GM20431 (cell line): ENCODE measurements around the gene SCEL.

Experiments
- in situ Hi-C: fragments of 300-500 bp; cut with MseI, MboI; formaldehyde crosslinking; loops from one replicate; pipeline ENCODE4 v1.15.0; 2020; ENCODE audit warnings: low sequenced_read_pairs; ENCODE audit not compliant: unreplicated experiment

Gene SCEL

DNA sequence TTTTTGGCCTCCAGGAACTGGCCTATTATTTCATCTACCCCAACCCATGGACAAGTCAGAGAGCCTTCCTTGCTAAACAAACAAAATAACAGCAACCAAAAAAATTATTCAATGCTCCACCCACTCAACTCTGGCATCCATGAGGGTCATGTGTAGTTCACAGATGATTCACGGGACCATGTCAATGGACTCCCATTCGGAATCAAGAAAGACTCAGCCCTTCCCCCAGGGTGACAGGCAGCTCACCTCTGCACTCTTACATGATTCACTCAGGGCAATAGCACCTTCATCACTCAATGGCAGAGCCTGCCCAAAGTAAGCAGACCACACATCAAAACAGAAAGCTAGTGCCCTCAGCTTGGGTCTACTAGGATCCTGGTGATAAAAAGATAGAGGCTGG, 14.3 kb upstream of the SCEL start:
- in situ Hi-C loops, result no loop called here

DNA sequence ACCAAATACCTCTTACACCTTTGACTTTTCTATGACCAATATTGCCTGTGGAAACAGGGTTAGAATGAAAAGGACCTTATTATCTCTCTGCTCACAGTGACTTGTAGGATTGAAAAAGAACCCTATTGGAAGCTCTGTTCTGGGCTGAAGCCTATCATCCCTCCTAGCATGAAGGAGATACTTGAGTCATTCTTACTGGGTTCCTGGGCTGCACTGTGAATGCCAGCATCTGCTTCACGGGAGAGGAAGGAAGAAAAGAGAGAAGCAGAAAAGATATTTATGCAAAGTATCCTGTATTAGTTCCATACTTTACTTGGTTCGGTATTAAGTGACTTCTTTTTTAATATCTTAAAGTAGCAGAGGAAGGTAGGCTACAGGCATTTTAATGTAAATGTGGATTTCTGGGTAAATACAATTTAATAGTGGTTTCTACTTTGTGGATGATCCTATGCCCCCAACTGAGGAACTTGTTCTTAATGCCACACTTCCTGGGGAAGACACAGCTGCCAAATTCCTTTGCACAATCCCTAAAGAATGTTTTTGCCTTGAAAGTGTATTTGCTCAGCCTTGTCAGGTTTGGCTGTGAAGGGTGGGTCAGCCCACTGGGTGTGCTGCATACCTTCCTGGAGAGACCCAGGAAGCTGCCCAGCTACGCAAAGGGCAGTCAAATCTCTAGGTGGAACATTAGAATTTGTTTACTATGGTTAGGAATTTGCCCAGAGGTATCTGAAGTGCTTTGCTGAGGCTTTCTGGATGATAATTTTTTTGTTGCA, 13.7 kb upstream of the SCEL start:
- in situ Hi-C loops, result no loop called here

DNA sequence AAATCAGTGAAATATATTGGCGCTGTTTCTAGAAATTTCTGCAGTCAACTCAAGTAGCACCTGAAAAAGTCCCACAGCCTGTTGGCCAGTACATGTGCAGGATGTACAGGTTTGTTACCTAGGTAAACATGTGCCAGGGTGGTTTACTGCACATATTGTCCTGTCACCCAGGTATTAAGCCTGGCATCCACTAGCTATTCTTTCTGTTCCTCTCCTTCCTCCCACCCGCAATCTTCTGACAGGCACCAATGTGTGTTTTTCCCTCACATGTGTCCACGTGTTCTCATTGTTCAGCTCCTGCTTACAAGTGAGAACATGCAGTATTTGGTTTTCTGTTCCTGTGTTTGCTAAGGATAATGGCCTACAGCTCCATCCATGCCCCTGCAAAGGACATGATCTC, 13.1 kb upstream of the SCEL start:
- in situ Hi-C loops, result no loop called here

DNA sequence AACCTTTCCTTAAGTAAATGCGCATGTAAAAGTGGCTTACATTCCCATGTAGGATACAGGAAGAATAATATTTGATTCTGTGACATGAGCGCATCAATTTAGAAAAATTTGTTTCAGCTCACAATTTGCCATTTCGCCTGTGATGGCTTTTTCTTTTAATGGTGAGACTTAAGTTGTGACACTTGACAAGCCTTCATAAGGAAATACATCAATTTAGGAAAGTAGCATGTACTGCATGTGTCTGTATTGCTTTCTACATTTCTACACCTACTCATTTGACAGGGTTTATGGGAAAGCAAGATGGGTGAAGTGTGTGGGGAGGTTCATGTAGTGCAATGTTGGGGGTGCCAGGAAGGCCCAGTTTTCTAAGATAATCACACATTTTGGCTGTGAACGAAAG, 12.1 kb upstream of the SCEL start:
- in situ Hi-C loops, result no loop called here

DNA sequence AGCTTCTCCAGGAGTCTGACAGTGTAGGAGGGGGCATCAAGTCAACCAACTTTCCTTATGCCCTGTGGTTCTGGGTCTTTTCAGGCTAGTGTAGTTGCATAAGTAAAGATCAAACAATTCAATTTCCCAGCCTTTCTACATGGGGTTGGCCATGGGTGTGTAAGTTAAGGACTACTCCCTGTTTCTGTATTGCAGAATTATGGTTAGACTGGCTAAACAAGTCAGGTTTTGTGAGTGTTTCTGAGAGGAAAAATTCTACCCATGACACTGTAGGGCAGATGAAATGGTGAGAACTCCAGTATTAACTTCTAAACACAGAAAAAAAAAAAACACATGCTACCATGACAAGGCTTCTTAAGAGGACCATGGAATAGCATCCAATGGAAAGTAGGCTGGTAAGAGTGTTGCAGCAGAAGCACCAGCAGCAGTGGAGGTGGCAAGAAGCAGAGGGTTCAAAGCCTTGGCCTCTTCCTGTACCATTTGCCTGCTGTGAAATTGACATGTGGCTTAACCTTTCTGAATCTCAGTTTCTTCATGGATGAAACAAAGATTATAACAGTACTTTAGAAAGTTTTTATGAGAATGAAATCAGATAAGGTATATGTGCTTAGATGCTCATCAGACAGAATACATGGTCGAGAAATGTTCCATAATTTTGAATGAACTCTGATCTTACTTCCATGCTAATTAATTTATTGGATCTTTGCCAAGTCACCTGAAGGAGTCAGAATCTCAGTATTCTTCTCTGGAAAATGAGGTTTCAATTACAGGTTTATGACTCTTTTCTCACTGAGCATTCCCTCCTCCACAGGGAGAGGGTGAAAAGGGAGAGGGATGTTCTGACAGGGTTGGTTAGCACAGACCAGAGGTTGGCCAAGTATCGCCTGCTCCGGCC, 11.4 kb upstream of the SCEL start:
- in situ Hi-C loops, result no loop called here

DNA sequence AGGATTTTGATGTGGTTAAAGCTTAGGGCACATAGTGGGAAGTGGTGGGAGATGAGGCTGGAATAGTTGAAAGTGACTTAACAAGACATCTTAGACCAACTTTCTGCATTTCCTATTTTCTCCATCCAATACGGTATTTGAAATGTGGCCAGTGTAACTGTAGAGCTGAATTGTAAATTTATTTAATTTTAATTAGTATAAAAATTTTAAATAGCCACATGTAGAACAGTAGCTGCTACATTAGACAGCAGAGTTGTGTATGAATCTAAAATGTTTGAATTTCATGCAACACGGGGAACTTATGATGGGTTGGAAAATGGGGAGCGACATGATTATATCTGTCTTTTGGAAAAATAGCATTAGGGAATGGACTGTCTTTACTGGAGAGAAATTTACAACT, 7.1 kb upstream of the SCEL start:
- in situ Hi-C loops, result no loop called here

DNA sequence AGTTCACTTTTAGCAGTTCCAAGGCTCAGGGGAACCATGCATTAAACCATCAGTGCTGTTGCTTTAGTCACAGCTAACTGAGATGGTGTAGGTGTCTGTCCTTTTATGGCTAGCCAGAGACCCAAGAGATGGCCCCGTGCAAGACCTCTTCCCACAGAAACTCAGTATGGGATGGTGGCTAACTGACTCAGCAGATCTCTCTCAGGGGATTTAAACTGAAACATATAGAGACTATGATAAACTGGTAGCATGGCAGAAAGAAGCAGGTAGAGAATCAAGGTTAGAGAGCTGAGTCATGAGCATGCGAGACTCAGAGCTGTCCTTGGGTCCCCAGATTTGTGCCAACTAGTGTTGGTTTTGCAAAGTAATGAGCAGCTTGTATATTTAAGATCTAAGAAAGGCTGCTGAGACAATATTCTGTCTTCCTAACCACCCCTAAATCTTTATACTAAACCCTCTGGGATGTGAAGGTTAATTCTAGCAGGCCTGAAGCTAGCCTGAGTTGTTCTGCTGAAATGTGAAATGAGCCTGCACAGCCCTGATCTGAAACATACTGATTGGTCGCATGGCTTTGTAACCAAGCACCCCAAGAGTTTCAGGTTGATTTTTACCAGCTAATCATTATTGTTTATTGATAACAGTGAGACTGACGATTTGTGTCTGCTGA, 6.5 kb upstream of the SCEL start:
- in situ Hi-C loops, result no loop called here

DNA sequence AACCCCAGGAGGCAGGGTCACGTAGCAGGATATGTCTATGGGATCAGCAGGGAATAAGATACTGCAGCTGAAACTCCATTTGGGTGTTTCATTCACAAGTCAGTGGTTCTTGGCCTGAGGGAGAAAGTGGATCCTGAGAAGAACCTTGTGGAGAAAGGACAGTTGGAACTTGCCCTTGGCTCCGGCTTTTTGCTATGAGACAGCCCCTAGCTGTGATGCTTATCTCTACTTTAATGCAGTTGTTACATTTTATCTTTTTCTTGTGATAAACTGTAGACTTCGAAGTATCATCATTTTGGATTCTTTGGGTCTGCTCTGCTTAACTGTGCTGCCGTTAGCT, 6.0 kb upstream of the SCEL start:
- in situ Hi-C loops, result no loop called here

DNA sequence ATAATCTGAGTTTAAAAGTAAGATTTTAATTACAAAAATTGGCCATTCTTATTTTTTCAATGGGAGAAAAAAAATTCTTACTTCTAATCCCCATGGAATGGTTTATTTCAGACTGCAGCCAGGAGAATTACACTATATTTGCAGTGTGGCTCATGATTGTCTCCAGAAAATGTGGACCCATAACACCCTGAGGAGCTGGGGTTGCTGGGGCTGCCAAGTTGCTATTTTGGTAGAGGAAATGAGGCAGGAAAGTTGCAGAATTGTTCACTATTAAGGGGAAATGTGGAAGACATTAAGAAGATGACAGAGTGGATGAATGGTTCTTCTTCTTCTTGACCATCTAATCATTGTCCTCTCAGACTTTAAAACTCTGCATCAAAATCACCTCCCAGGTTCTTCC, 4.6 kb upstream of the SCEL start:
- in situ Hi-C loops, result no loop called here

DNA sequence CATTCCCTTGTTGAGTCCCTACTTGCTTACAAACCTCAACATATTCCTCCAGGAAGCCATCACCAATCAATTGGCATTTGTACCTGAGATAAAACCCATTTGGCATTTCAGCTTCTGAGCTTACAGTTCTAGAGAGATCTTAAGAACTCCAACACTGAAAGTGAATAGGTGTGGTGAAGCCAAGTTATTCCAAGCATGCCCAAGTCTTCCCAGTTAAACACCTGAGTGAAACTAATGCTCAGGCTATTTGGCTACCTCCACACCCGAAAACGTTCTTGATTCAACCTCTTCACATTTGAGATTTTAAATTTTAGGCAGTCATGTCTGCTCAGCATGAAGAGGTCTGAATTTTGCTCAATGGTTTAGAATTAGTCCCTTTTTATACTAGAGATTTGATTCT, 2.5 kb upstream of the SCEL start:
- in situ Hi-C loops, result no loop called here

DNA sequence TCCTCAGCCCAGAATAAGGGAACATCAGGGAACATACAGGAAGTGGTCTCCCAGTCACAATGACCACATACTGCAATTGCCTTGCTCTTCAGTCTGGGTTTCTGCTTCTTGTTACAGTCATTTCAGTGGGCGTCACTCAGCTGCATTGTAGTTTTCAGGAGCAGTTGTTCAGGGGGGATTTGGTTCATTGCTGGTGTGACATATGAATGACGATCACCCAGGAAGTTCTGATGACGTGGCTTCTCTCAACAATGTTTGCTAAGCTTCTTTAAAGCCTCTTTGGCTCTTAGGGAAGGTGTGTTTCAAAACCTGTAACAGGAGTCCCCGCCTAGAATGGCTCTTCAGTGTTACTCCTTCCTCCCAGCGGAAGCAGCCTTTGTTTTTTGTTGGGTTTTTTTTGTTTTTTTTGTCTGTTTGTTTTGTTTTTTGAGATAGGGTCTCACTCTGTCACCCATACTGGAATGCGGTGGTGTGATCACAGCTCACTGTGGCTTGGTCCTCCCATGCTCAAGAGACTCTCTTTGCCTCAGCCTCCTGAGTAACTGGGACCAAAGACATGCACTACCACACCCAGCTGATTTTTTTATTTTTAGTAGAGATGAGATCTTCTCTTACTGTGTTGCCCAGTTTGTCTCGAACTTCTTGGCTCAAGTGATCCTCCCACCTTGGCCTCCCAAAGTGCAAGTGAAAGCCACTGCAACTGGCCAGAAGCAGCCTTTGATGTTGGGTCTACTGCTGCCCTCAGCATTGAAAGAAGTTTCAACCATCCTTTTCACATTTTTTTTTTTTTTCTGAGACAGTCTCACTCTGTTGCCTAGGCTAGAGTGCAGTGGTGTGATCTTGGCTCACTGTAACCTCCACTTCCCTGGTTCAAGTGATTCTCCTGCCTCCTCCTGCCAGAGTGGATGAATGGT, 1.4 kb upstream of the SCEL start:
- in situ Hi-C loops, result no loop called here

DNA sequence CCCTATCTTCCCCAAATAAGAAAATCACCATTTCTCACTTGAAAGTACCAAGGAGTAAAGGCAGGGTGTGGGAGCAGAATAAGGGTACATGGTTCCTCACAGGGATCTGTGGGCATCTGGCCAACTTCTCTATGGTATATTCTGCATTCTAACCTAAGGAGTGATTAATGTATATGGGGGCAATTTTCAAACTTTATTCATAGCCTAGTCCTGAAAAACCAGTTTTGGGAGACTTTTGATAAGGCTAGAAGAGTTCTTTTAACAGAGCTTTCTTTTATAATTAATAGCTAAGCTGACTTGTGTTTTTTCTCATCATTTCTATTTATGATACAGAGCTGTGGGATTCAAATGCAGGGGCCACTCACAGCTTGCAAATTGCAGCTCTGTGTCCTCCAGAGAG, 852 bp downstream of the SCEL start:
- in situ Hi-C loops, result no loop called here

DNA sequence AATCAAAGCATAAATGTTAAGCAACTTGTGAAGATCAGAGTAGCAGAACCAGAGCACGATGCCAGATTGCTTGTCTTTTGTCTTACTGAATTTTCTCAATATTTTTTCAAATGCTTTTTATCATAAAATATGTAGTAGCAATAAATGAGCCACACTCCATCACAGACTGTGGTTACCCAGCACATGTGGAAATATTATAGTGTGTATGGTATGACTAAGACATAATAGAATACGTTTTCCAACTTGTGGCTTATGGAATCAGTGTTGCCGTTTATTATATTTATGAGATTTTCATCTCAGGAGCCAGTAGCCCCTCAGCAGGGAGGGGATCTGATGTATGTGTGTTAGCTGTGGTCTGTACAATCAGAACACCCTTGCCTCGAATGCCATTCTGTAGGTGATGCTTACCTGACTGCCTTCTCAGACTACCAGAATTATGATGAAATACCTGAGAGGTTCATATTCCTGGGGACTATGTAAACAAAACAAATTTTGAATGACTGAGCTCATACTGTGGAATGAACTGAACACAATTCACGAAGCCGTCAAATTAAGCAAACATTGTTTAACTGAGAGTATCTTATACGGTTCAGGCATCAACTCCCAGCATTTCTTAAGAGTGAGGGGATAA, 1.9 kb downstream of the SCEL start:
- in situ Hi-C loops, result no loop called here

DNA sequence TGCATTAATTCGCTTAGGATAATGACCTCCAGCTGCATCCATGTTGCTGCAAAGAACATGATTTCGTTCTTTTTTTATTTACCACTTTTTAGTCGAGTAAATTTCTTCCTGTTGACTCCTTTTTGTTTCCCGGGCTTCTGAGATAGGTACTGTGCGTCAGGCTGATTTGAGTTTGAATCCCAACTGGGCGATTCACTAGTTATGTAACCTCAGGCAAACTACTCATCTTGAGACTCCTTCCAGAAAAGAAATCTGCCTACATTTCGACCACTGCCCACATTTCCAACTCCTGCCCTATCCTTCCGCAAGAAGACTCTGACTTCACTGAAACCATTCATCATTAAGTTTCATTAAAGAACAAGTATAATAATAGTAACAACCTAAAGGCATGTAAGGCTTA, 8.2 kb downstream of the SCEL start:
- in situ Hi-C loops, result no loop called here

DNA sequence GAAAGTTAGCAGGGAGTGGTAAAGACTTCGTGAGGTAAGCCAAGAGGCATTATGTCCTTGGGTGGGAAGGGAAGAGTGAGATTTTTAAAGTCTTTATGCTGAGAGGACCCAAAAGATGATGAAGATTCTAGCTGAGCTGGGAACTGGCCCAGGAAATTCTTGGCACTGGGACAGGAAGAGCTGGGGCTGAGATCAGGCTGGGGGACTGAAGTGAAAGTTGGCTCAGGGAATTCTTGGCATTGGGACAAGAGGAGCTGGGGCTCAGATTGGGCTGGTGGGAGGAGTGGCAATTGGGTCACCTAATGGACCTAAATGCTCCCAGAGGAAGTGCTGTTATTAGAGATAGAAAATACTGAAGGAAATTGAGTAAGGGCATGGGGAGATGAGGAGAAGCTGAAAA, 8.8 kb downstream of the SCEL start:
- in situ Hi-C loops, result no loop called here

DNA sequence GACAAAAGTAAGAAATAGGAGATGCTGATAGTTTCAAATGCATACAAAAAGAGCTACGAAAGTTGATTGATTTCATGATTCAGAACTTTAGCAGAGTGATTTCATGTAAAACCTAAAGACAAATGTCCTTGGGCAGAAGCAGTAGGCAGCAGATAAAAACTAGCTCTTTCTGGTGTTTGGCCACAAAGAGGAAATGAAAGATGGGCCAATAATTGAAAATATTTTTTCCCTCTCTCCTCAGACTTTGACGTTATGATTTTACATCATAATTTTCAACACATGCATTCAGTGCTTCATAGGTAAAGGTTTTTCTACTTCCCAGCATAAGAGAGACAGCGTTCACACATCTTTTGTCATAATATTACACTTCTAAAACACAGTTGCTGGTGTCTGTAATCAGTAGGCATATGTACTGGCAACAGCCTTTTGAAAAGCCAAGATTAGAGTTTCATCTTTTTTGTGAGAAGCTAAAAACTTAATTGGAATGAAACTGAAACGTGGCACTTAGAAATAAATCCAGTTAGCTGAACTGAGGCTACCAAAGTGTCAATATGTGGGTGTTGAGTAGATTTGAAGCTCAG, 9.3 kb downstream of the SCEL start:
- in situ Hi-C loops, result no loop called here

DNA sequence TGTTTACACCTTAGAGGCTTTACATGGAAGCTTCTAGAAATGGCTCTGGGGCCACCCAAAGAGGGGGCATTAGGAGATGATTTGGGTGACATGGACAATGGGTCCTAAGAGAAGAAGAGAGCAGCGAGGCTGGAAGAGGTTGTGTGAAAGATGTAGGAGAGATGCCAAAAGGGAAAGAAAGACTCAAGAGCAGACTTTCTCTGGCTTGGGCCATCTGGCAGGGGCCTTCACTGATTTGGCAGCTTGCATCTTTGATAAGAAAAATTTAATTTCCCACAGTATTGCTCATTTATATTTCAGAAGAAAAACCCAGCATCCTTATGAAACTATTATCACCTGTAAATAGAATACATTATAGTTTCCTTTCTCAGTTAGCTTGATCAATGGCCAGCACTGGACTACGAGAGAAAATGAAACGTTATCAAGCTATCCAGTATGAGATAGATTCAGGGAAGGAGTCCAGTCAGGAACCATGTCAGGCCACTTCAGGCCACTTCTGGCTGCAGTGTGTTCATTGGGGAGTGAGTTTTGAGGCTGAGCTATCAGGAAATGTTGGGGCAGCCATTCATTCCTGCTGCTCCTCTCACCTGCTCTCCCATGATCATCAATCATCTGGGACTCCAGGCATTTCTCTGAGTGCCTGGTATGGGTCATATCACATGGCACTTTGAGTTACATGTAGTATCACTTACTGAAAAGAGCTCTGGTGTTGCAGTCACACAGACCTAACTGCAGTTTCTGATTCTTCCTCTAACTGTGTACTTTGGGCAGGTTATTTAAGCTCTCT, 10.3 kb downstream of the SCEL start:
- in situ Hi-C loops, result no loop called here

DNA sequence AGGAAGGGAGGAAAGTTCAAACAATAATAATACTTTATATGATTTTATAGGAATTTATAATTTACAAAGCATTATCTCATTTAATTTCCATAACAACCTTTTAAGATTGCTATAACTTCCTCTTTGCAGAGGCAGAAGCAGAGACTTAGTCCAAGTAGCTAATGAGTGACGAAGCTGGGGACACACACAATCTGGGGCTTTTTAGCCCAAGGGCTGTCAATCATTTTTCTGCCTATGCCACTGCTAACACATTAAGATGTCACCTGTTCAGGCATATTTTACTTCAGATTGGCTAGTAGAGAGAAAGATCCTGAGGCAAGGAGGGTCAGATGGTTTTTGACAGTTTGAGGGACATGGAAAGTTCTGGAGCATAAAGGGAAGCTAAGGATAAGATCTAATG, 12.6 kb downstream of the SCEL start:
- in situ Hi-C loops, result no loop called here

DNA sequence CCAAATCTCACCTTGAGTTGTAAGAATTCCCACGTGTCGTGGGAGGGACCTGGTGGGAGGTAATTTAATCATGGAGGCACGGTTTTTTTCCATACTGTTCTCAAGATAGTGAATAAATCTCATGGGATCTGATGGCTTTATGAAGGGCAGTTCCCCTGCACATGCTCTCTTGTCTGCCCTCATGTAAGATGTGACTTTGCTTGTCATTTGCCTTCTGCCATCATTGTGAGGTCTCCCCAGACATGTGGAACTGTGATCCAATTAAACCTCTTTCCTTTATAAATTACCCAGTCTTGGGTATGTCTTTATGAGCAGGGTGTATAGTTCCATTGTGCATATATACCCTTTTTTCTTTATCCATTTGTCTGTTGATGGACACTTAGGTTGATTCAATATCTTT, 13.1 kb downstream of the SCEL start:
- in situ Hi-C loops, result no loop called here
